GM19438 (cell line): ENCODE results near the gene GRIN1.

Source experiments
- ATAC-seq: cut with Tn5 transposase; IDR thresholded peaks from one replicate; pipeline ENCODE4 v1.9.1; 2021; ENCODE audit warnings: low read depth; ENCODE audit not compliant: unreplicated experiment

The GRIN1 gene

GRCh38 chr9:137189297-137190295, 50.6 kb downstream of the GRIN1 start:
- ATAC-seq: no peak

GRCh38 chr9:137190315-137190856, 51.4 kb downstream of the GRIN1 start:
- ATAC-seq: no peak

GRCh38 chr9:137191245-137191644, 52.3 kb downstream of the GRIN1 start:
- ATAC-seq: no peak

- no peak for ATAC-seq
These were observed 52.9 kb downstream of the GRIN1 start for GRCh38 chr9:137191691-137192447.

- ATAC-seq: no peak
These were observed 53.5 kb downstream of the GRIN1 start for GRCh38 chr9:137192448-137192780.

GRCh38 chr9:137192859-137193258, 53.9 kb downstream of the GRIN1 start:
- ATAC-seq: no peak

- ATAC-seq: no peak
These were observed 54.8 kb downstream of the GRIN1 start for GRCh38 chr9:137193771-137194170.

- ATAC-seq: no peak
These were observed 55.4 kb downstream of the GRIN1 start for GRCh38 chr9:137194388-137194787.

- no peak for ATAC-seq
These were observed 56.0 kb downstream of the GRIN1 start for GRCh38 chr9:137194909-137195308.

- ATAC-seq: no peak
These were observed 56.7 kb downstream of the GRIN1 start for GRCh38 chr9:137195525-137196220.

- ATAC-seq: no peak
These were observed 59.3 kb downstream of the GRIN1 start for GRCh38 chr9:137198051-137198901.

- ATAC-seq: no peak
These were observed 59.9 kb downstream of the GRIN1 start for GRCh38 chr9:137198902-137199283.

- ATAC-seq: no peak
These were observed 60.6 kb downstream of the GRIN1 start for GRCh38 chr9:137199411-137200121.

GRCh38 chr9:137200311-137201204, 61.6 kb downstream of the GRIN1 start, which contains the start of gene TPRN:
TSS of gene TPRN (minus strand) at chr9:137200741. CDS start at chr9:137200711, 30 bp downstream.
- peak; percentile 85 for ATAC-seq

- ATAC-seq: no peak
These were observed 62.4 kb downstream of the GRIN1 start for GRCh38 chr9:137201205-137201868.

- no peak for ATAC-seq
These were observed 64.0 kb downstream of the GRIN1 start for GRCh38 chr9:137202966-137203365.

- no peak for ATAC-seq
These were observed 65.8 kb downstream of the GRIN1 start for GRCh38 chr9:137204731-137205125.
